Activated CD4-positive, alpha-beta memory T cell treated with anti-CD3 and anti-CD28 coated beads for 36 hours (primary cell): ENCODE measurements around the gene THADA. TPM values are rescaled to one million over a fixed set of nuclear protein-coding genes. Genes with fewer than 3 reads are reported as not detected.

Experiments
- CTCF ChIA-PET: fragments of 350-600 bp; sonication (Branson Sonifier 250); formaldehyde crosslinking; loops from one replicate; lab custom pipeline; 2021; ENCODE audit warnings: antibody characterized with exemption, inconsistent platforms; lab: Charles Lee
- POLR2A ChIA-PET: fragments of 350-600 bp; sonication (Branson Sonifier 250); formaldehyde crosslinking; loops from one replicate; lab custom pipeline; 2021; ENCODE audit warnings: antibody characterized with exemption; lab: Charles Lee
- DNase-seq: peaks from one replicate; pipeline ENCODE4 v3.0.0-alpha.2; 2020
- H3K27ac Mint-ChIP-seq: one replicate; pipeline ENCODE4 v1.8.0; 2021; ENCODE audit warnings: mixed read lengths
- H3K27me3 Mint-ChIP-seq: one replicate; pipeline ENCODE4 v1.8.0; 2021; ENCODE audit warnings: mixed read lengths
- H3K36me3 Mint-ChIP-seq: one replicate; pipeline ENCODE4 v1.8.0; 2021; ENCODE audit warnings: mixed read lengths
- H3K4me1 Mint-ChIP-seq: one replicate; pipeline ENCODE4 v1.8.0; 2021; ENCODE audit warnings: low read depth, mixed read lengths
- H3K4me3 Mint-ChIP-seq: one replicate; pipeline ENCODE4 v1.8.0; 2021; ENCODE audit warnings: mild to moderate bottlenecking, mixed read lengths
- H3K9me3 Mint-ChIP-seq: one replicate; pipeline ENCODE4 v1.8.0; 2021; ENCODE audit warnings: mixed read lengths
- intact Hi-C: fragments of 100-400 bp; cut with micrococcal nuclease; formaldehyde crosslinking; loops from one replicate; pipeline ENCODE4 v1.15.1; 2023
- total RNA-seq, 2 experiments: library from RNA; stranded (reverse); gene quantifications; one replicate each; pipeline ENCODE4 v1.2.3, GENCODE V29; 2021

Gene THADA
- total RNA-seq, 2 experiments from 2014 or later: 39.0 to 46.6 TPM

- ChIA-PET POLR2A (interaction anchor here (1.1 kb wide), 1 partner anchor 308 kb away, joined by 3 read pairs; no protein-coding TSS in a partner anchor), CTCF (no interaction called here)
- Mint-ChIP-seq H3K9me3 (no peaks in the 10 kb centered on the region), H3K4me1 (peaks cover 15% of the 10 kb centered on the region), H3K36me3 (peaks cover 29% of the 10 kb centered on the region), H3K27me3 (no peaks in the 10 kb centered on the region), H3K4me3 (no peak overlapping the region), H3K27ac (no peak overlapping the region)
- intact Hi-C loops: no loop called here
- no peak for DNase-seq
Measured at GRCh38 chr2:43276266-43276941, 319.4 kb downstream of the THADA start.

GRCh38 chr2:43274721-43275120 is 321.1 kb downstream of the THADA start:
- POLR2A ChIA-PET: no interaction called here
- CTCF ChIA-PET: interaction anchor here (0.6 kb wide), 1 partner anchor 173 kb away, joined by 3 read pairs; no protein-coding TSS in a partner anchor
- Mint-ChIP-seq H3K9me3 (no peaks in the 10 kb centered on the region), H3K4me3 (no peak overlapping the region), H3K36me3 (peaks cover 16% of the 10 kb centered on the region), H3K27ac (no peak overlapping the region), H3K4me1 (peaks cover 14% of the 10 kb centered on the region), H3K27me3 (no peaks in the 10 kb centered on the region)
- no peak for DNase-seq
- intact Hi-C loops: no loop called here

GRCh38 chr2:43274055-43274454 is 321.8 kb downstream of the THADA start:
- peaks cover 17% of the 10 kb centered on the region for H3K4me1 Mint-ChIP-seq
- no peak overlapping the region for H3K27ac Mint-ChIP-seq
- H3K27me3 Mint-ChIP-seq: no peaks in the 10 kb centered on the region
- CTCF ChIA-PET: interaction anchor here (0.6 kb wide), 1 partner anchor 173 kb away, joined by 3 read pairs; no protein-coding TSS in a partner anchor
- POLR2A ChIA-PET: no interaction called here
- intact Hi-C loops: no loop called here
- H3K36me3 Mint-ChIP-seq: peaks cover 15% of the 10 kb centered on the region
- H3K4me3 Mint-ChIP-seq: no peak overlapping the region
- no peaks in the 10 kb centered on the region for H3K9me3 Mint-ChIP-seq
- DNase-seq: no peak

- intact Hi-C loops: no loop called here
- no peak overlapping the region for H3K27ac Mint-ChIP-seq
- H3K36me3 Mint-ChIP-seq: peaks cover 15% of the 10 kb centered on the region
- CTCF ChIA-PET: no interaction called here
- no peak overlapping the region for H3K4me3 Mint-ChIP-seq
- no peaks in the 10 kb centered on the region for H3K9me3 Mint-ChIP-seq
- DNase-seq: peak; percentile 35
- H3K27me3 Mint-ChIP-seq: no peaks in the 10 kb centered on the region
- POLR2A ChIA-PET: no interaction called here
- peaks cover 18% of the 10 kb centered on the region for H3K4me1 Mint-ChIP-seq
Measured at GRCh38 chr2:43273529-43273928, 322.3 kb downstream of the THADA start.

- H3K9me3 Mint-ChIP-seq: no peaks in the 10 kb centered on the region
- H3K27ac Mint-ChIP-seq: no peak overlapping the region
- ChIA-PET CTCF (interaction anchor here (0.8 to 1.6 kb wide), 2 partner anchors 11 to 324 kb away, joined by 3 read pairs; no protein-coding TSS in a partner anchor), POLR2A (interaction anchor here (0.6 kb wide), 1 partner anchor 204 kb away, joined by 3 read pairs; no protein-coding TSS in a partner anchor)
- no peak overlapping the region for H3K4me3 Mint-ChIP-seq
- H3K36me3 Mint-ChIP-seq: peaks cover 8% of the 10 kb centered on the region
- peaks cover 18% of the 10 kb centered on the region for H3K4me1 Mint-ChIP-seq
- no peak for DNase-seq
- intact Hi-C loops: no loop called here
- H3K27me3 Mint-ChIP-seq: no peaks in the 10 kb centered on the region
Measured at GRCh38 chr2:43270930-43271615, 324.8 kb downstream of the THADA start.

- Mint-ChIP-seq H3K27me3 (no peaks in the 10 kb centered on the region), H3K4me3 (no peak overlapping the region), H3K27ac (no peak overlapping the region), H3K36me3 (peaks cover 8% of the 10 kb centered on the region), H3K9me3 (no peaks in the 10 kb centered on the region), H3K4me1 (peaks cover 18% of the 10 kb centered on the region)
- no peak for DNase-seq
- POLR2A ChIA-PET: no interaction called here
- CTCF ChIA-PET: interaction anchor here (1.6 kb wide), 1 partner anchor 323 kb away, joined by 3 read pairs; no protein-coding TSS in a partner anchor
- intact Hi-C loops: no loop called here
Measured at GRCh38 chr2:43270461-43270860, 325.4 kb downstream of the THADA start.

- no peaks in the 10 kb centered on the region for H3K27me3 Mint-ChIP-seq
- peak overlapping the region; percentile 26 for H3K27ac Mint-ChIP-seq
- peak; percentile 38 for DNase-seq
- no peak overlapping the region for H3K4me3 Mint-ChIP-seq
- ChIA-PET POLR2A (no interaction called here), CTCF (no interaction called here)
- peaks cover 18% of the 10 kb centered on the region for H3K4me1 Mint-ChIP-seq
- H3K9me3 Mint-ChIP-seq: no peaks in the 10 kb centered on the region
- peaks cover 8% of the 10 kb centered on the region for H3K36me3 Mint-ChIP-seq
- intact Hi-C loops: loop anchor here (1.0 kb wide), 1 partner anchor 39 kb away; no protein-coding TSS in a partner anchor
Measured at GRCh38 chr2:43269706-43270105, 326.1 kb downstream of the THADA start.

GRCh38 chr2:43269074-43269572 is 326.7 kb downstream of the THADA start:
- Mint-ChIP-seq H3K4me3 (no peak overlapping the region), H3K36me3 (peaks cover 8% of the 10 kb centered on the region), H3K27ac (no peak overlapping the region), H3K27me3 (no peaks in the 10 kb centered on the region), H3K4me1 (peaks cover 18% of the 10 kb centered on the region), H3K9me3 (no peaks in the 10 kb centered on the region)
- POLR2A ChIA-PET: no interaction called here
- CTCF ChIA-PET: no interaction called here
- intact Hi-C loops: loop anchor here (1.0 kb wide), 1 partner anchor 39 kb away; no protein-coding TSS in a partner anchor
- DNase-seq: no peak

GRCh38 chr2:43268066-43268953 is 327.5 kb downstream of the THADA start:
- DNase-seq: no peak
- ChIA-PET POLR2A (no interaction called here), CTCF (interaction anchor here (1.7 kb wide), 1 partner anchor 216 kb away, joined by 5 read pairs; no protein-coding TSS in a partner anchor)
- Mint-ChIP-seq H3K27ac (no peak overlapping the region), H3K27me3 (no peaks in the 10 kb centered on the region), H3K9me3 (no peaks in the 10 kb centered on the region), H3K4me3 (no peak overlapping the region), H3K4me1 (peaks cover 13% of the 10 kb centered on the region), H3K36me3 (peaks cover 8% of the 10 kb centered on the region)
- intact Hi-C loops: no loop called here

- intact Hi-C loops: no loop called here
- Mint-ChIP-seq H3K36me3 (peaks cover 8% of the 10 kb centered on the region), H3K27ac (no peak overlapping the region), H3K9me3 (no peaks in the 10 kb centered on the region), H3K4me3 (no peak overlapping the region), H3K4me1 (peaks cover 10% of the 10 kb centered on the region), H3K27me3 (no peaks in the 10 kb centered on the region)
- CTCF ChIA-PET: interaction anchor here (1.7 kb wide), 1 partner anchor 217 kb away, joined by 5 read pairs; no protein-coding TSS in a partner anchor
- POLR2A ChIA-PET: no interaction called here
- DNase-seq: no peak
Measured at GRCh38 chr2:43267381-43267780, 328.5 kb downstream of the THADA start.

- Mint-ChIP-seq H3K9me3 (no peaks in the 10 kb centered on the region), H3K27ac (no peak overlapping the region), H3K27me3 (no peaks in the 10 kb centered on the region), H3K4me3 (no peak overlapping the region), H3K4me1 (peaks cover 10% of the 10 kb centered on the region), H3K36me3 (peaks cover 8% of the 10 kb centered on the region)
- intact Hi-C loops: no loop called here
- CTCF ChIA-PET: interaction anchor here (1.7 kb wide), 1 partner anchor 217 kb away, joined by 5 read pairs; no protein-coding TSS in a partner anchor
- no peak for DNase-seq
- POLR2A ChIA-PET: no interaction called here
Measured at GRCh38 chr2:43266711-43267111, 329.1 kb downstream of the THADA start.
